Measurements from ENCODE around the gene PARG.
"Not testable (repeated sequence)": the region's sequence is repeated elsewhere in the genome, so short reads cannot be mapped to it uniquely, and the experiment has no call there.

Gene PARG

GRCh38 chr10:49941447-49942338 lies at the start of gene PARG, which contains the start of gene TIMM23B:
TSS of gene PARG (minus strand) at chr10:49942027. CDS start at chr10:49941725, 302 bp downstream.
TSS of gene TIMM23B (plus strand) at chr10:49942053. CDS start at chr10:49942195, 142 bp downstream.
- DNase-seq: peak; percentile 76

GRCh38 chr10:49988376-49988775 lies 46.5 kb upstream of the PARG start, which contains the start of gene AGAP6:
TSS of gene AGAP6 (plus strand) at chr10:49988406. CDS start at chr10:49988716, 310 bp downstream.
- DNase-seq: not testable (repeated sequence)

- not testable (repeated sequence) for DNase-seq
These were observed 45.4 kb upstream of the PARG start for GRCh38 chr10:49987207-49987606.

- DNase-seq: not testable (repeated sequence)
These were observed 35.9 kb upstream of the PARG start for GRCh38 chr10:49977756-49978155.

- not testable (repeated sequence) for DNase-seq
These were observed 30.3 kb upstream of the PARG start for GRCh38 chr10:49972094-49972493.

GRCh38 chr10:49971466-49971865 lies 29.6 kb upstream of the PARG start:
- not testable (repeated sequence) for DNase-seq

- DNase-seq: not testable (repeated sequence)
These were observed 28.6 kb upstream of the PARG start for GRCh38 chr10:49970331-49970857.

- not testable (repeated sequence) for DNase-seq
These were observed 11.3 kb upstream of the PARG start for GRCh38 chr10:49953122-49953521.

- not testable (repeated sequence) for DNase-seq
These were observed 10.2 kb upstream of the PARG start for GRCh38 chr10:49952006-49952405.

- not testable (repeated sequence) for DNase-seq
These were observed 6.9 kb upstream of the PARG start for GRCh38 chr10:49948737-49949136.

GRCh38 chr10:49948142-49948541 lies 6.3 kb upstream of the PARG start:
- not testable (repeated sequence) for DNase-seq

- DNase-seq: not testable (repeated sequence)
These were observed 1.8 kb upstream of the PARG start for GRCh38 chr10:49943607-49944006.

- DNase-seq: not testable (repeated sequence)
These were observed 495 bp upstream of the PARG start for GRCh38 chr10:49942339-49942705.

GRCh38 chr10:49931959-49932728 lies 9.7 kb downstream of the PARG start:
- DNase-seq: not testable (repeated sequence)

GRCh38 chr10:49931276-49931675 lies 10.6 kb downstream of the PARG start:
- not testable (repeated sequence) for DNase-seq

- not testable (repeated sequence) for DNase-seq
These were observed 18.3 kb downstream of the PARG start for GRCh38 chr10:49923572-49923971.

GRCh38 chr10:49922041-49922440 lies 19.8 kb downstream of the PARG start:
- DNase-seq: not testable (repeated sequence)

- not testable (repeated sequence) for DNase-seq
These were observed 23.9 kb downstream of the PARG start for GRCh38 chr10:49917927-49918326.

GRCh38 chr10:49916451-49916850 lies 25.4 kb downstream of the PARG start:
- not testable (repeated sequence) for DNase-seq

- DNase-seq: not testable (repeated sequence)
These were observed 31.5 kb downstream of the PARG start for GRCh38 chr10:49910295-49910694.

- not testable (repeated sequence) for DNase-seq
These were observed 33.3 kb downstream of the PARG start for GRCh38 chr10:49908290-49909080.

GRCh38 chr10:49903829-49904228 lies 38.0 kb downstream of the PARG start:
- not testable (repeated sequence) for DNase-seq
